GM18507 (cell line): ENCODE data around the gene ATF7IP2.
"Not testable (repeated sequence)": the region's sequence is repeated elsewhere in the genome, so short reads cannot be mapped to it uniquely, and the experiment has no call there.

Experiments used
- DNase-seq: peaks from one replicate; pipeline ENCODE4 v3.0.0; 2011; ENCODE audit warnings: low read depth; ENCODE audit not compliant: insufficient read length; ENCODE audit errors: extremely low spot score
- FAIRE-seq: peaks from 2 replicates; lab custom pipeline; 2011; peaks lifted over from hg19 to GRCh38; lab: Jason Lieb, UNC

ATF7IP2 gene

GRCh38 chr16:10500582-10500981 is 114.7 kb downstream of the ATF7IP2 start:
- no peak for FAIRE-seq
- DNase-seq = no peak

DNA sequence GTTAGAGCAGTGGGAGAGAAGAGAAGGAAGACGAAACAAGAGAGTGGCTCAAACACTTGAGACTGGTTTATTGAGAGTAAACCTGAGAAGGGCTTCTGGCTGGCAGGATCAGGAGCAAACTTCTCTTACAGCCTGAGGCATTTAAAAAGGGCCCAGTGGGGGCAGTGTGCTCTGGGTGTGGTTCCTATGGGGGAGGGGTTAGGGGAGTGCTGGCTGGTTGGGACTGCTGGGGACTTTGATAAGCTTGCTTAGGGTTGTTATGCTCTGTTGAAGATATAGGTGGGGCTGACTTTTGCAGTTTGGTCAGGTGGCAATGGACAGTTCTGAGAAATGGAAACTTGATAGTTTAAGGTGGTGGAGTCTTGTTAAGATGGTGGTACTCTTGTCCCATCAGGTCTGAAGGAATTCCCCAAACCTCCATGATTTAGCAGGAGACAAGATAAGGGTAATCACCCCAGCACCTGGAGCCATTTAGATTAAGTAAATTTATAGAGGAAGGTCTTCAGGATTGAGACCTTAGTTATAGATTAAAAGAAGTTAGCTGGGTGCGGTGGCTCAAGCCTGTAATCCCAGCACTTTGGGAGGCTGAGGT is 115.3 kb downstream of the ATF7IP2 start:
- FAIRE-seq = no peak
- DNase-seq = no peak

GRCh38 chr16:10502776-10503175 is 116.9 kb downstream of the ATF7IP2 start:
- no peak for DNase-seq
- FAIRE-seq = no peak

GRCh38 chr16:10504404-10504885 is 118.6 kb downstream of the ATF7IP2 start:
- FAIRE-seq (no peak), DNase-seq (no peak)

DNA sequence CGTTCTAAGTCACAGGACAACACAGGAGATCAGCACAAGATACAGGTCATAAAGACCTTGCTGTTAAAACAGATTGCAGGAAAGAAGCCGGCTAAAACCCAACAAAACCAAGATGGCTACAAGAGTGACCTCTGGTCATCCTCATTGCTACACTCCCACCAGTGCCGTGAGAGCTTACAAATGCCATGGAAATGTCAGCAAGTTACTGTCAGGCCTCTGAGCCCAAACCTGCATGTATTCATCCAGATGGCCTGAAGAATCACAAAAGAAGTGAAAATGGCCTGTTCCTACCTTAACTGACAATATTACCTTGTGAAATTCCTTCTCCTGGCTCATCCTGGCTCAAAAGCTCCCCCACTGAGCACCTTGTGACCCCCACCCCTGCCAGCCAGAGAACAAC is 119.4 kb downstream of the ATF7IP2 start:
- not testable (repeated sequence) for DNase-seq, FAIRE-seq

GRCh38 chr16:10509534-10510025 is 123.7 kb downstream of the ATF7IP2 start:
- DNase-seq (peak; percentile 68), FAIRE-seq (peak; percentile 94)

DNA sequence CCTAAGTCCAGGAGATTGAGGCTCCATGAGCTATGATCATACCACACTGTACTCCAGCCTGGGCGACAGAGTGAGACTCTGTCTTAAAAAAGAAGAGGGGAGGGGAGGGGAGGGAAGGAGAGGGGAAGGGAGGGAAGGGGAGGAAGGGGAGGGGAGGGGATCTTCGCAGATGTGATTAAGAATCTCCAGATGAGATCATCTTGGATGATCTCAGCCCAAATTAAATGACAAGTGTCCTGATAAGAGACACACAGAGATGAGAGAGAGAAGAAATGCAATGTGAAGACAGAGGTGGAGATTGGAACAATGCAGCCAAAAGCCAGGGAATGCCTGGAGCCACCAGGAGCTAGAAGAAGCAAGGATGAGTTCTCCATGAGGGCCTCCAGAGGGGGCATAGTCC is 124.4 kb downstream of the ATF7IP2 start:
- no peak for DNase-seq
- no peak for FAIRE-seq

DNA sequence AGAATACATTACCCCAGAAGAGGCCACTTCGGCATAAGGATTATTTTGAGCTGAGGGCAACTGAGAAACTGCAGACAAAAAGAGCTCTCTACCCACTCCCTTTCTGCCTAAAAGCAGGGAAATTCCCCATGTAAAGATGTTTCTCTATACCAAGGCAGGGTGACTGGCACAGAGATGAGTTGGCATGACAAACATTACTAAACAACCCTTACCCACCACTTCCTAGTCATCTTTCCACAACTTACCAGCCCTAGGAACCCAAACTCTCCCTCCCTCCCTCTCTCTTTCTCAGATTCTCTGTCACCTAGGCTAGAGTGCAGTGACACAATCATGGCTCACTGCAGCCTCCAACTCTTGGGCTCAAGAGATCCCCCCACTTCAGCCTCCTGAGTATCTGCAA is 126.0 kb downstream of the ATF7IP2 start:
- FAIRE-seq = no peak

GRCh38 chr16:10514369-10515055 is 128.7 kb downstream of the ATF7IP2 start:
- DNase-seq = peak; percentile 14
- FAIRE-seq = peak; percentile 79

More for the DNA sequence above, 126.0 kb downstream of the ATF7IP2 start:
- no peak for DNase-seq

DNA sequence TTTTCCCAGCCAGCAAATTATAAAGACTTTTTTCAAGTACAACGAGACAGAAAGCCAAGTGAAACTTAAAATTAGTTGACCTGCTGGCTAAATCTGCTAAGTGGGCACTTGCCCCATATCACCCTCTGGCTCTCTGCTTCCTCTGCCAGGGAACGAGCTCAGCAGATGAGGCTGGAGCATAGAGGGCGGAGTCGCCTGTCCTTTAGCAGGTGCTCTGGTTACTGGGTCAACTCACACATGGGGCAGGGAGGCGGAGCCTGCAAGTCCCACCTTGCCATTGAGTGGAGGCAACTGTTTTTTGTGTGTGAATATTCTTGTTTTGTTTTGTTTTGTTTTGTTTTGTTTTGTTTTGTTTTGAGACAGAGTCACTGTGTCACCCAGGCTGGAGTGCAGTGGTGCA is 132.0 kb downstream of the ATF7IP2 start:
- FAIRE-seq = no peak
- no peak for DNase-seq

GRCh38 chr16:10518479-10519041 is 132.7 kb downstream of the ATF7IP2 start:
- FAIRE-seq = no peak

DNA sequence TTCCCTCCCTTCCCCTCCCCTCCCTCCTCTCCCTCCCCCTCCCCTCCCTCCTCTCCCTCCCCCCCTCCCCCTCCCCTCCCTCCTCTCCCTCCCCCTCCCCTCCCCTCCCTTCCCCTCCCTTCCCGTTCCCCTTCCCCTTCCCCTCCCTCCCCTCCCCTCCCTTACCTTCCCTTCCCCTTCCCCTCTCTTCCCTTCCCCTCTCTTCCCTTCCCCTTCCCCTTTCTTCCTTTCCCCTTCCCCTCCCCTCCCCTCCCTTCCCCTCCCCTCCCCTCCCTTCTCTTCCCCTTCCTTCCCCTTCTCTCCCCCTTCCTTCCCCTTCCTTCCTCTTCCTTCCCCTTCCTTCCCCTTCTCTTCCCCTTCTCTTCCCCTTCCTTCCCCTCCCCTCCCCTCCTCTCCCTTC is 133.4 kb downstream of the ATF7IP2 start:
- FAIRE-seq (no peak), DNase-seq (no peak)

More at GRCh38 chr16:10518479-10519041, 132.7 kb downstream of the ATF7IP2 start:
- DNase-seq = no peak

DNA sequence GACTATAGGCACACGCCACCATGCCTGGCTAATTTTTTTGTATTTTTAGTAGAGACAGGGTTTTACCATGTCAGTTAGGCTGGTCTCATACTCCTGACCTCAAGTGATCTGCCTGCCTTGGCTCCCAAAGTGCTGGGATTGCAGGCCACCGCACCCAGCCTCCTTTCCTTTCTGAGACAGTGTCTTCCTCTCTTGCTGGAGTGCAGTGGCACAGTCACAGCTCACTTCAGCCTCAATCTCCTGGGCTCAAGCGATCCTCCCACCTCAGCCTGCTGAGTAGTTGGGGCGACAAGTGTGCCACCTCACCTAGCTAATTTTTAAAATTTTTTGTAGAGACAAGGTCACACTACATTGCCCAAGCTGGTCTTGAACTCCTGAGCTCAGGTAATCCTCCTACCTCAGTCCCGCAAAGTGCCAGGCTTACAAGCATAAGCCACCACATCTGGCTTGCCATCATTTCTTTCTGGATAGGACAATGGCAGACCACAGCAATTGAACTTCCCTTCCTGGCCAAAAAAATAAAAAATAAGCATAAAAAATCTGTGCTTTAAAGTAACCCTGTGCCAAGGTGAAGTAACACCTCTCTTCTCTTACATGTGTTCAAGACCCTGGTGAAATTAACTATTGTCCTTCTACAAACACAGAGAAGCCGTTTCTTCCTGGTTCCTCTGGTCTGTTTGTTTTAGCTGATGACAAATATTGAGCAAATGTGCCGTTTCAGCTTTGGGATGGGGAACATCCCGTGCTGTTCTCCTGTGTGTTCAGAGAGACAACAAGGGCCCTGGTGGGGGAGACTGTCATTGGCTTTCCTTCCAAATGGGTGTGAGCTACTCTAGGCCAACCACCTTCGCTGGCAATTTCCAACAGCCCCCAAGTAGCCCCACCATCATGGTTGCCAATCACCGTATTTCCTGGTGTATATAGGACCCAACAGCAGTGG is 134.3 kb downstream of the ATF7IP2 start:
- no peak for FAIRE-seq
- no peak for DNase-seq

DNA sequence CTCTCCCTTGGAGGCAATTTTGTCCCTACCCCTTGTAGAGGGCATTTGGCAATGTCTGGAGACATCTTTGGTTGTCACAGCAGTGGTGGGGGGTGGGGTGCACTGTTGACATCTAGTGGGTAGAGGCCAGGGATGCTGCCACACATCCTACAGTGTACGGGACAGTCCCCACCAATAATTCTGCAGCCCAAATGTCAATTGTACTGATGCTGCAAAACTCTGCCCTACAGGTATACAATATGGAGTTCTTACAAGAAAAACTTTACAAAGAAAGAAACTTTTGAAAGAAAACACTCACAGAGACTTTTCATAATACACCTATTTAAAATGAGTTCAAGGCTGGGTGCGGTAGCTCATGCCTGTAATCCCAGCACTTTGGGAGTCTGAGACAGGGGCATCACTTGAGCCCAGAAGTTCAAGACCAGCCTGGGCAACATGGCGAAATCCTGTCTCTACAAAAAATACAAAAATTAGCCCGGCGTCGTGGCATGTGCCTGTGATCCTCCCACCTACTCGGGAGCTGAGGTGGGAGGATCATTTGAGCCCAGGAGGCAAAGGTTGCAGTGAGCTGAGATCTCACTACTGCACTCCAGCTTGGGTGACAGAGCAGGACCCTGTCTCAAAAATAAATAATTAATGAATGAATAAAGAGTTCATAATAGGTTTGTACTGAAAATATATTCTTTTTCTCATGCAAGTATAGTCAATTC is 135.2 kb downstream of the ATF7IP2 start:
- no peak for FAIRE-seq
- DNase-seq = no peak

- DNase-seq (peak; percentile 39), FAIRE-seq (peak; percentile 78)
Measured at GRCh38 chr16:10521681-10522274, 135.9 kb downstream of the ATF7IP2 start.

DNA sequence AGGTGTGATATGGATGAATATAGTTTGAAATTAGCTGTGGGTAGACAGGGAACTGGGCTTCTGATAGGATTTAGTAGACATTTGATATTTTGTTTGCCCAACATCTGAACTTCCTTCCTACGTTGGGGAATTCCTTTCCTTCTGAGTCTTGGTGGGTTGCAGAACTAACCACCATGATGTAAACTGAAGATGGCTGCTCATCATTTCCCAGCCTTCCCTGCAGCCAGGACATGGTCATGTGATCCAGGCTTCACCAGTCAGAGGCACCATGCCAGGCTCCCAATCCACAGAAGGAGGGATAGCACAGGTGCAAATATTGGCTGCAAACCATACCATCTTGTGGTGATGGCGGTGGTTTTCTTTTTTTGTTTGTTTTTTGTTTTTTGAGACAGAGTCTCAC is 137.1 kb downstream of the ATF7IP2 start:
- DNase-seq = no peak
- no peak for FAIRE-seq

GRCh38 chr16:10525214-10525825 is 139.5 kb downstream of the ATF7IP2 start:
- DNase-seq (no peak), FAIRE-seq (no peak)

DNA sequence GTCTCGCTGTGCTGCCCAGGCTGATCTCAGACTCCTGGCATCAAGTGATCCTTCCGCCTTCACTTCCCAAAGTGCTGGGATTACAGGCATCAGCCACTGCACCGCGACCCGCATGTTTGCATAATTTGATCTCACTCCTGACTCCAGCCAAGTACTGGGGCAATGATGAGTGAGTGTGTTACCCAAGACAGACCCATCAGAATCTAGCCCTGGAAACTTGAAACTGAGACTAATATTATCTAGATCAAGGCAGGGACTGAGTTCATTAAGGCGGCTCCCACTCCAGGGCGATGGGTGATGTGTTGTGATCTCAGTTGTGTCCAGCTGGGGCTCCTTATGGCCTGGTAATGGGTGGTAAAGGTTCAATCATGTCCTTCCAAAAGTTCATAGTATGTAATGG is 141.1 kb downstream of the ATF7IP2 start:
- FAIRE-seq (no peak), DNase-seq (no peak)
